Kidney (tissue), 14 donors: ENCODE data around the gene PSME3. TPM values are rescaled to one million over a fixed set of nuclear protein-coding genes. Genes with fewer than 3 reads are reported as not detected.

Experiments
- DNase-seq, 5 donors: peaks; one replicate each; pipeline ENCODE4 v3.0.0-alpha.2; 2013 to 2020
- FAIRE-seq: peaks from 2 replicates; lab custom pipeline; 2012; peaks lifted over from hg19 to GRCh38; lab: Jason Lieb, UNC
- H3K27ac ChIP-seq, 2 donors: one replicate each; pipeline ENCODE4 v1.7.0; 2013; ENCODE audit warnings: low read depth in 2 of 2, low read length in 2 of 2, inconsistent platforms in 1 of 2
- H3K27me3 ChIP-seq: one replicate; pipeline ENCODE4 v1.7.1; 2013; ENCODE audit warnings: low read length, inconsistent platforms; ENCODE audit not compliant: control insufficient read depth, insufficient read depth
- H3K36me3 ChIP-seq, 3 donors: one replicate each; pipeline versions ENCODE4 v1.7.0 to v1.7.1; 2013; ENCODE audit warnings: low read length in 3 of 3, control low read depth in 1 of 3, inconsistent platforms in 1 of 3; ENCODE audit not compliant: insufficient read depth in 3 of 3, control insufficient read depth in 2 of 3
- H3K4me1 ChIP-seq, 3 donors: one replicate each; pipeline versions ENCODE4 v1.7.0 to v1.7.1; 2013; ENCODE audit warnings: low read length in 3 of 3, inconsistent platforms in 1 of 3, low read depth in 1 of 3; ENCODE audit not compliant: control insufficient read depth in 2 of 3, insufficient read depth in 2 of 3
- H3K4me3 ChIP-seq, 3 donors: one replicate each; pipeline versions ENCODE4 v1.7.0 to v1.8.1; 2013; ENCODE audit warnings: low read length in 3 of 3, control low read depth in 1 of 3, inconsistent platforms in 1 of 3
- H3K9ac ChIP-seq, 3 donors: one replicate each; pipeline versions ENCODE4 v1.7.0 to v1.7.1; 2013; ENCODE audit warnings: low read length in 3 of 3, control low read depth in 1 of 3, inconsistent platforms in 1 of 3
- H3K9me3 ChIP-seq, 3 donors: one replicate each; pipeline versions ENCODE4 v1.7.0 to v1.7.1; 2013; ENCODE audit warnings: low read length in 3 of 3, control low read depth in 1 of 3, inconsistent platforms in 1 of 3; ENCODE audit not compliant: control insufficient read depth in 2 of 3, insufficient read depth in 1 of 3
- intact Hi-C: fragments of 100-400 bp; cut with DNase I; formaldehyde crosslinking; loops from one replicate; pipeline ENCODE4 v1.11.1; 2022
- polyA plus RNA-seq: library from polyadenylated mRNA; stranded (reverse); fragments of 350-450 nt; fragmentation: Illumina TruSeq; extraction: RNeasy Lipid Tissue Mini Kit (QIAGEN cat#74804); gene quantifications from one replicate; pipeline ENCODE4 v1.2.3, GENCODE V29; 2014; ENCODE audit warnings: low read depth, low replicate concordance; ENCODE audit not compliant: insufficient read depth
- total RNA-seq: library from RNA; stranded (reverse); fragmentation: NEBNext Ultra II Directional; extraction: Animal tissue kit (Norgen Biotek cat#: 25700); gene quantifications from one replicate; pipeline ENCODE4 v1.2.1, GENCODE V29; 2021
- TF ChIP-seq, protein P1 (sequence below): IDR thresholded peaks from 3 replicates; pipeline ENCODE4 v1.5.1; 2012; ENCODE audit warnings: mild to moderate bottlenecking, moderate library complexity, borderline replicate concordance; ENCODE audit not compliant: insufficient read depth; ENCODE audit errors: extremely low read depth
- donor health status: control.
- donor health status: control.
- donor health status: control.
- donor health status: control.
- donor health status: control.
- donor health status: DM: yes; HTN: yes; CAD: no.
- donor health status: Normal renal cell carcinoma (clear cell type).

Gene PSME3
- total and polyA plus RNA-seq, 2 donors from 2014 or later = 60.3 to 115 TPM

DNA sequence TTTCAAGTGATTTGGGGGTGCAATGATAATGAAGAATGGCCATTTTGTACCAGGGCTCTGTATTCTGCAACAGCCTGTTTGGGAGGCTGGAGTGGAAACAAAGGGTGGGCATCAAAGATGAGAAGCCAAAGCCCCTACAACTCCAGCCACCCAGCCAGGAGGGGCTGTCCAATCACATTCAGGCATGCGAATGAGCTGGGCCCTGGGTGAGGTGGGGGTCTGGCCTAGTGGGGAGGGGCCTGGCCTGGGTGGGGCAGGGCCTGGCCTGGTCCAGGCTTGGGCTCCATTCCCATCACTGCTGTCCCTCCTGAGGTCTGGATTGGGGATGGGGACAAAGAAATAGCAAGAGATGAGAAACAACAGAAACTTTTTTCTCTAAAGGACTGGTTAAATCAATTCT, 24.2 kb downstream of the PSME3 start:
- Histone ChIP-seq H3K27ac (no peak overlapping the region), H3K4me3 (no peak overlapping the region), H3K9ac (no peak overlapping the region), H3K27me3 (no peaks in the 10 kb centered on the region), H3K9me3 (no peaks in the 10 kb centered on the region), H3K36me3 (no peaks in the 10 kb centered on the region), H3K4me1 (peaks cover 0 to 13% (median 0%) of the 10 kb centered on the region in 3 donors)
- no peak for FAIRE-seq
- intact Hi-C loops = no loop called here
- TF ChIP-seq, protein P1, sequence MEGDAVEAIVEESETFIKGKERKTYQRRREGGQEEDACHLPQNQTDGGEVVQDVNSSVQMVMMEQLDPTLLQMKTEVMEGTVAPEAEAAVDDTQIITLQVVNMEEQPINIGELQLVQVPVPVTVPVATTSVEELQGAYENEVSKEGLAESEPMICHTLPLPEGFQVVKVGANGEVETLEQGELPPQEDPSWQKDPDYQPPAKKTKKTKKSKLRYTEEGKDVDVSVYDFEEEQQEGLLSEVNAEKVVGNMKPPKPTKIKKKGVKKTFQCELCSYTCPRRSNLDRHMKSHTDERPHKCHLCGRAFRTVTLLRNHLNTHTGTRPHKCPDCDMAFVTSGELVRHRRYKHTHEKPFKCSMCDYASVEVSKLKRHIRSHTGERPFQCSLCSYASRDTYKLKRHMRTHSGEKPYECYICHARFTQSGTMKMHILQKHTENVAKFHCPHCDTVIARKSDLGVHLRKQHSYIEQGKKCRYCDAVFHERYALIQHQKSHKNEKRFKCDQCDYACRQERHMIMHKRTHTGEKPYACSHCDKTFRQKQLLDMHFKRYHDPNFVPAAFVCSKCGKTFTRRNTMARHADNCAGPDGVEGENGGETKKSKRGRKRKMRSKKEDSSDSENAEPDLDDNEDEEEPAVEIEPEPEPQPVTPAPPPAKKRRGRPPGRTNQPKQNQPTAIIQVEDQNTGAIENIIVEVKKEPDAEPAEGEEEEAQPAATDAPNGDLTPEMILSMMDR = no peak
- DNase-seq = peak in 1 of 5 donors; percentile 27

DNA sequence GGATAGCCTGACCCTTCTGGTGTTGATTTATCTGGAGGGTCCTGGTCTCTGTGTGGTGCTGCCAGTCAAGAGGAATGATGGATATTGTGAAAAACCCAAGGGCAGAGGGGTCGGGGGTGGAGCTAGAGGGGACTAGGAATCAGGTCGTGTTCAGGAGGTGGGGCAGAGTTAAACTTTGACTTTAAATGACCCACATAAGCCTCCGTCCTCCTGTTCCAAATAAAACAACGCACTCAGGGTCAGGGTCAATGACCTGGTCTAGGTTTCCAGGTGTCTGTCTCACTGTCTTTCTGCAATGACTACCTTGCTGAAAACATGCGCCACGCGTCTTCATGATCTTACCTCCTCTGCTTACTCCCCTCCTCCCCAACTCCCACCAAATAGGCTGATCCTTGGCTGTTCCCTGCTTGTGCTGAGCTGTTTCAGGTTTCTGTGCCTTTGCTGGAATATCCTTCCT, 32.5 kb downstream of the PSME3 start:
- intact Hi-C loops = no loop called here
- DNase-seq (peak in 1 of 5 donors; percentile 22), FAIRE-seq (no peak)
- Histone ChIP-seq H3K4me3 (no peak overlapping the region), H3K4me1 (peaks cover 0 to 11% (median 8%) of the 10 kb centered on the region in 3 donors), H3K27ac (no peak overlapping the region), H3K36me3 (no peaks in the 10 kb centered on the region), H3K27me3 (no peaks in the 10 kb centered on the region), H3K9me3 (no peaks in the 10 kb centered on the region), H3K9ac (no peak overlapping the region)
- TF ChIP-seq, protein P1 = no peak

DNA sequence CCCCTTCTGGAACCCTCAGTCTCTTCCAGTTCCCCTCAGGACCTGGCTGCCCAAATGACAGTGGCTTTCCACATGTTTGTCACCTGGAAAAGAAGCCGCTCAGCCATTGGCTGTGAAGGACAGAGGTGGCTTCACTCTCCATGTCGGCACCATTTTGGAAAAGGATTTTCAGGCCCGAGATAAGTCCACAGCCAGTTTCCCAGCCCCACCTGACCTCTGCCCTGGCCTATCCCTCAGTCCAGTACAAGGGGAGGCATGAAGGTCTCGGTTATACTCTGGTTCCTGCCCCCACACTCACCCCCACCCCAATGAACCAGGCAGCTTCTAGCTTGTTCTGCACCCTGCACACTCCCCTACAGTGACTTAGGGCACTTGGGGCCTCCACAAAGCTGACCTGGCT, 33.0 kb downstream of the PSME3 start:
- no peaks in the 10 kb centered on the region for H3K9me3 ChIP-seq
- TF ChIP-seq, protein P1 = no peak
- H3K9ac ChIP-seq = no peak overlapping the region
- no peaks in the 10 kb centered on the region for H3K27me3 ChIP-seq
- peak in 1 of 5 donors; percentile 16 for DNase-seq
- H3K4me1 ChIP-seq = peaks cover 0 to 11% (median 8%) of the 10 kb centered on the region in 3 donors
- no peak overlapping the region for H3K27ac ChIP-seq
- no peaks in the 10 kb centered on the region for H3K36me3 ChIP-seq
- no peak overlapping the region for H3K4me3 ChIP-seq
- no peak for FAIRE-seq
- intact Hi-C loops = no loop called here
